A549 (cell line): ENCODE measurements around the gene ULBP1. TPM values are rescaled to one million over a fixed set of nuclear protein-coding genes. Genes with fewer than 3 reads are reported as not detected.
"Not testable (repeated sequence)": the region's sequence is repeated elsewhere in the genome, so short reads cannot be mapped to it uniquely, and the experiment has no call there.

Experiments used
- ATAC-seq, 2 experiments: fragments of 200-7000 bp in 1 of 2; fragments of >200 bp in 1 of 2; cut with Nextera tagmentation in 1 of 2; cut with Tn5 transposase in 1 of 2; 3 replicates each; pipeline versions ENCODE4 v1.8.0 to v1.9.1; 2018 to 2020; ENCODE audit warnings: mild to moderate bottlenecking in 1 of 2, moderate library complexity in 1 of 2
- CTCF ChIA-PET: fragments of 300-600 bp; sonication (Branson Sonifier 250); formaldehyde crosslinking; extraction: SDS; loops from one replicate; lab custom pipeline; 2021; ENCODE audit warnings: antibody characterized with exemption, inconsistent platforms; lab: Yijun Ruan, JAX
- POLR2A ChIA-PET: fragments of 350-600 bp; formaldehyde crosslinking; extraction: SDS; loops from one replicate; lab custom pipeline; 2021; ENCODE audit warnings: antibody characterized with exemption, inconsistent platforms; lab: Yijun Ruan, JAX
- DNase-seq, 2 experiments: peaks; one replicate each; pipeline versions ENCODE4 v3.0.0 to v3.0.0-alpha.2; 2011 to 2016; ENCODE audit warnings: low read depth in 1 of 2, low spot score in 1 of 2
- FAIRE-seq: peaks from 2 replicates; lab custom pipeline; 2011; peaks lifted over from hg19 to GRCh38; lab: Jason Lieb, UNC
- H3K27ac ChIP-seq, 2 experiments: fragments of >200 bp; sonication (Bioruptor Twin); formaldehyde crosslinking; 3 replicates each; pipeline ENCODE4 v1.5.1; 2016 to 2017
- H3K4me1 ChIP-seq: fragments of >200 bp; sonication (Bioruptor Twin); formaldehyde crosslinking; 3 replicates; pipeline ENCODE4 v1.6.1; 2016
- H3K4me2 ChIP-seq: fragments of >200 bp; sonication (Bioruptor Twin); formaldehyde crosslinking; 3 replicates; pipeline ENCODE4 v1.6.1; 2016
- H3K4me3 ChIP-seq: fragments of >200 bp; sonication (Bioruptor Twin); formaldehyde crosslinking; 3 replicates; pipeline ENCODE4 v1.5.1; 2016
- H3K9me3 ChIP-seq: fragments of >200 bp; sonication (Bioruptor Twin); formaldehyde crosslinking; 3 replicates; pipeline ENCODE4 v1.6.1; 2016
- ATOH8 ChIP-seq: fragments of 250-450 bp; sonication (Bioruptor Pico); IDR thresholded peaks from 2 replicates; pipeline ENCODE4 v1.5.0; 2020; ENCODE audit warnings: low read depth, mild to moderate bottlenecking, moderate library complexity
- BHLHE40 ChIP-seq: IDR thresholded peaks from 2 replicates; pipeline ENCODE4 v1.6.1; 2012; ENCODE audit warnings: low read depth, low read length, inconsistent platforms
- CHD2 ChIP-seq: fragments of 150-350 bp; IDR thresholded peaks from 2 replicates; pipeline ENCODE4 v1.6.1; 2014; ENCODE audit warnings: low read length; ENCODE audit not compliant: partially characterized antibody
- CHD4 ChIP-seq: fragments of 200-600 bp; sonication (generic); IDR thresholded peaks from 2 replicates; pipeline ENCODE4 v1.6.1; 2016; ENCODE audit warnings: antibody characterized with exemption, mild to moderate bottlenecking, borderline replicate concordance
- EHMT2 ChIP-seq: fragments of 200-600 bp; sonication (generic); IDR thresholded peaks from 2 replicates; pipeline ENCODE4 v1.6.1; 2016; ENCODE audit warnings: antibody characterized with exemption, low read depth, mild to moderate bottlenecking, moderate library complexity
- EP300 ChIP-seq, 2 experiments: fragments of >200 bp; sonication (Bioruptor Twin); formaldehyde crosslinking; IDR thresholded peaks; 2 replicates in 1 of 2; 3 replicates in 1 of 2; pipeline ENCODE4 v1.6.1; 2016 to 2017
- FOXS1 ChIP-seq: fragments of 250-450 bp; sonication (Bioruptor Pico); IDR thresholded peaks from 2 replicates; pipeline ENCODE4 v1.5.0; 2020; ENCODE audit warnings: mild to moderate bottlenecking, moderate library complexity
- GATA3 ChIP-seq: IDR thresholded peaks from 2 replicates; pipeline ENCODE4 v1.6.1; 2012; ENCODE audit warnings: borderline replicate concordance
- JUN ChIP-seq, 2 experiments: fragments of >200 bp; sonication (Bioruptor Twin); formaldehyde crosslinking; IDR thresholded peaks; 2 replicates in 1 of 2; 3 replicates in 1 of 2; pipeline ENCODE4 v1.6.1; 2016 to 2017
- KDM1A ChIP-seq: fragments of 200-600 bp; sonication (generic); IDR thresholded peaks from 2 replicates; pipeline ENCODE4 v1.6.1; 2016; ENCODE audit warnings: low read depth, mild to moderate bottlenecking
- KDM5A ChIP-seq: fragments of 200-600 bp; sonication (generic); IDR thresholded peaks from 2 replicates; pipeline ENCODE4 v1.6.1; 2016; ENCODE audit warnings: antibody characterized with exemption, mild to moderate bottlenecking
- MAZ ChIP-seq: fragments of 150-350 bp; IDR thresholded peaks from 2 replicates; pipeline ENCODE4 v1.6.1; 2014; ENCODE audit warnings: antibody characterized with exemption, low read depth, low read length, borderline replicate concordance
- NFE2L2 ChIP-seq: fragments of 150-350 bp; conservative IDR thresholded peaks from 2 replicates; pipeline ENCODE4 v1.6.1; 2014; ENCODE audit warnings: low read length
- POLR2A ChIP-seq: IDR thresholded peaks from 2 replicates; pipeline ENCODE4 v1.6.1; 2012; ENCODE audit warnings: mild to moderate bottlenecking, low read length
- POLR2AphosphoS2 ChIP-seq: conservative IDR thresholded peaks from 2 replicates; pipeline ENCODE4 v1.6.1; 2012; ENCODE audit warnings: low read length, improper control_type of control experiment, inconsistent platforms
- RAD21 ChIP-seq, 2 experiments: fragments of >200 bp in 1 of 2; sonication (Bioruptor Twin) in 1 of 2; formaldehyde crosslinking in 1 of 2; IDR thresholded peaks in 1 of 2; conservative IDR thresholded peaks in 1 of 2; 2 replicates in 1 of 2; 3 replicates in 1 of 2; pipeline ENCODE4 v1.6.1; 2012 to 2018; ENCODE audit warnings: inconsistent platforms in 1 of 2
- REST ChIP-seq: fragments of 200-600 bp; sonication (generic); IDR thresholded peaks from 2 replicates; pipeline ENCODE4 v1.6.1; 2016; ENCODE audit warnings: antibody characterized with exemption, mild to moderate bottlenecking, moderate library complexity
- RNF2 ChIP-seq: fragments of 200-600 bp; sonication (generic); IDR thresholded peaks from 2 replicates; pipeline ENCODE4 v1.6.1; 2016; ENCODE audit warnings: low read depth, mild to moderate bottlenecking, antibody characterized with exemption, moderate library complexity, borderline replicate concordance
- SMC3 ChIP-seq: fragments of >200 bp; sonication (Bioruptor Twin); formaldehyde crosslinking; IDR thresholded peaks from 3 replicates; pipeline ENCODE4 v1.6.1; 2018; ENCODE audit warnings: inconsistent platforms
- WGBS: methylation state at CpG from one replicate; pipeline ENCODE4 v1.1.6; 2017; ENCODE audit errors: missing lambda C conversion rate; 5-methylcytosine and 5-hydroxymethylcytosine counted together
- polyA plus RNA-seq, 4 experiments: library from polyadenylated mRNA; depleted of rRNA in 3 of 4; stranded (reverse); fragments of >200 nt; fragmentation: RNase III in 1 of 4; extraction: RNeasy Plus Mini Kit Qiagen cat#74134 plus additional on column Dnase treatment in 1 of 4; gene quantifications; 2 replicates in 3 of 4; 3 replicates in 1 of 4; pipeline ENCODE4 v1.2.3, GENCODE V29; 2011 to 2017

The ULBP1 gene
- polyA plus RNA-seq, 2 of the 4 experiments (the other 2 are of a cell fraction) = 0.89 to 6.6 TPM

- WGBS = under 1% methylated on average over 5 of the region's 5 CpGs
- H3K27ac ChIP-seq, H3K4me3 ChIP-seq, FAIRE-seq, ATAC-seq, H3K9me3 ChIP-seq, H3K4me2 ChIP-seq, DNase-seq, H3K4me1 ChIP-seq: not testable (repeated sequence)
- TF ChIP-seq RAD21 (conservative IDR thresholded peaks at IDR 0.05 in 1 of 2, IDR thresholded peaks at IDR 0.05 in 1 of 2) = 0 out of 5 replicates have a peak, but pooled peaks of 1 of the 2 experiments have one; percentile 15
- ChIA-PET POLR2A (interaction anchor here (0.6 kb wide), 1 partner anchor 1308 kb away, joined by 4 read pairs; no protein-coding TSS in a partner anchor), CTCF (interaction anchor here (0.6 to 3.4 kb wide), 24 partner anchors 9 to 380 kb away, joined by 3 to 24 read pairs (median 4); partner anchors contain the start of gene RAET1L)
Observed at GRCh38 chr6:150017186-150017521, 53.4 kb downstream of the ULBP1 start.

- WGBS = 4% methylated on average over 5 of the region's 6 CpGs
- no peak for TF ChIP-seq JUN (IDR thresholded peaks at IDR 0.05)
- no peak for TF ChIP-seq SMC3
- no peak for TF ChIP-seq EHMT2
- no peak for TF ChIP-seq POLR2AphosphoS2
- TF ChIP-seq MAZ = no peak
- TF ChIP-seq POLR2A = no peak
- TF ChIP-seq GATA3 = no peak
- no peak for TF ChIP-seq RNF2
- TF ChIP-seq CHD2 = no peak
- no peak for TF ChIP-seq REST
- no peak for TF ChIP-seq FOXS1 (CRISPR knock-in tag)
- TF ChIP-seq EP300 (IDR thresholded peaks at IDR 0.05) = no peak
- TF ChIP-seq BHLHE40 = no peak
- no peak for TF ChIP-seq RAD21 (conservative IDR thresholded peaks at IDR 0.05 in 1 of 2, IDR thresholded peaks at IDR 0.05 in 1 of 2)
- no peak for TF ChIP-seq CHD4
- no peak for TF ChIP-seq KDM5A
- TF ChIP-seq KDM1A = no peak
- no peak for TF ChIP-seq NFE2L2
- TF ChIP-seq ATOH8 = no peak
- TF ChIP-seq, all 56 proteins: peak for 0
- H3K9me3 ChIP-seq = no peaks in the 10 kb centered on the region
- CTCF ChIA-PET = interaction anchor here (0.9 to 2.7 kb wide), 3 partner anchors 10 to 376 kb away, joined by 3 to 6 read pairs (median 3); no protein-coding TSS in a partner anchor
- FAIRE-seq = no peak
- no peak overlapping the region for H3K27ac ChIP-seq
- no peak for ATAC-seq
- DNase-seq = no peak
- H3K4me2 ChIP-seq = no peak overlapping the region
- POLR2A ChIA-PET = no interaction called here
- no peaks in the 10 kb centered on the region for H3K4me1 ChIP-seq
- no peak overlapping the region for H3K4me3 ChIP-seq
Observed at GRCh38 chr6:150018846-150019580, 55.3 kb downstream of the ULBP1 start.

- POLR2A ChIA-PET, H3K4me2 ChIP-seq, H3K4me3 ChIP-seq, DNase-seq, ATAC-seq, FAIRE-seq, CTCF ChIA-PET, H3K9me3 ChIP-seq, H3K27ac ChIP-seq: not testable (repeated sequence)
- WGBS = 91% methylated on average over 2 of the region's 6 CpGs
- H3K4me1 ChIP-seq = peaks cover 11% of the 10 kb centered on the region; the same call in 1 of the 3 replicates
Observed at GRCh38 chr6:150021870-150022269, 58.1 kb downstream of the ULBP1 start.

Other genes with a start within 250 kb of the ULBP1 start
- gene LATS1, start 245.8 kb upstream of the ULBP1 start, polyA plus RNA-seq (2011; rRNA removed) = 18.5 and 19.8 TPM in 2 replicates
- gene LATS1, start 245.8 kb upstream of the ULBP1 start, polyA plus RNA-seq (2017; fragmentation: RNase III; extraction: RNeasy Plus Mini Kit Qiagen cat#74134 plus additional on column Dnase treatment) = 6.1 to 6.6 TPM (median 6.2 TPM) in 3 replicates
- 40.3 and 49.5 TPM in 2 replicates for gene NUP43, start 217.4 kb upstream of the ULBP1 start, polyA plus RNA-seq (2011; rRNA removed)
- 19.2 to 21.3 TPM (median 20.0 TPM) in 3 replicates for gene NUP43, start 217.4 kb upstream of the ULBP1 start, polyA plus RNA-seq (2017; fragmentation: RNase III; extraction: RNeasy Plus Mini Kit Qiagen cat#74134 plus additional on column Dnase treatment)
- 89.5 and 99.3 TPM in 2 replicates for gene PCMT1, start 214.2 kb upstream of the ULBP1 start, polyA plus RNA-seq (2011; rRNA removed)
- 86.6 to 92.4 TPM (median 91.0 TPM) in 3 replicates for gene PCMT1, start 214.2 kb upstream of the ULBP1 start, polyA plus RNA-seq (2017; fragmentation: RNase III; extraction: RNeasy Plus Mini Kit Qiagen cat#74134 plus additional on column Dnase treatment)
- 57.7 and 59.2 TPM in 2 replicates for gene LRP11, start 99.6 kb upstream of the ULBP1 start, polyA plus RNA-seq (2011; rRNA removed)
- gene LRP11, start 99.6 kb upstream of the ULBP1 start, polyA plus RNA-seq (2017; fragmentation: RNase III; extraction: RNeasy Plus Mini Kit Qiagen cat#74134 plus additional on column Dnase treatment) = 37.4 to 53.8 TPM (median 48.9 TPM) in 3 replicates
- gene RAET1E, start 65.8 kb upstream of the ULBP1 start, polyA plus RNA-seq (2011; rRNA removed) = 2.8 and 4.2 TPM in 2 replicates
- gene RAET1E, start 65.8 kb upstream of the ULBP1 start, polyA plus RNA-seq (2017; fragmentation: RNase III; extraction: RNeasy Plus Mini Kit Qiagen cat#74134 plus additional on column Dnase treatment) = 3.3 to 5.4 TPM (median 4.5 TPM) in 3 replicates
- gene RAET1G, start 40.8 kb upstream of the ULBP1 start, polyA plus RNA-seq (2011; rRNA removed) = 10.1 and 14.6 TPM in 2 replicates
- 15.5 to 29.8 TPM (median 24.4 TPM) in 3 replicates for gene RAET1G, start 40.8 kb upstream of the ULBP1 start, polyA plus RNA-seq (2017; fragmentation: RNase III; extraction: RNeasy Plus Mini Kit Qiagen cat#74134 plus additional on column Dnase treatment)
- 2.7 and 3.2 TPM in 2 replicates for gene ULBP2, start 21.9 kb upstream of the ULBP1 start, polyA plus RNA-seq (2011; rRNA removed)
- gene ULBP2, start 21.9 kb upstream of the ULBP1 start, polyA plus RNA-seq (2017; fragmentation: RNase III; extraction: RNeasy Plus Mini Kit Qiagen cat#74134 plus additional on column Dnase treatment) = 4.2 to 5.0 TPM (median 4.5 TPM) in 3 replicates
- gene RAET1L, start 61.6 kb downstream of the ULBP1 start, polyA plus RNA-seq (2011; rRNA removed) = 0.09 TPM in 1 of 2 replicates, not detected in the other
- gene RAET1L, start 61.6 kb downstream of the ULBP1 start, polyA plus RNA-seq (2017; fragmentation: RNase III; extraction: RNeasy Plus Mini Kit Qiagen cat#74134 plus additional on column Dnase treatment) = 0.18 to 0.22 TPM in 2 of 3 replicates, not detected in the other
- 3.4 and 3.9 TPM in 2 replicates for gene ULBP3, start 105.2 kb downstream of the ULBP1 start, polyA plus RNA-seq (2011; rRNA removed)
- 2.0 to 2.7 TPM (median 2.1 TPM) in 3 replicates for gene ULBP3, start 105.2 kb downstream of the ULBP1 start, polyA plus RNA-seq (2017; fragmentation: RNase III; extraction: RNeasy Plus Mini Kit Qiagen cat#74134 plus additional on column Dnase treatment)
- 0.29 and 0.34 TPM in 2 replicates for gene PPP1R14C, start 179.1 kb downstream of the ULBP1 start, polyA plus RNA-seq (2011; rRNA removed)
- gene PPP1R14C, start 179.1 kb downstream of the ULBP1 start, polyA plus RNA-seq (2017; fragmentation: RNase III; extraction: RNeasy Plus Mini Kit Qiagen cat#74134 plus additional on column Dnase treatment) = 0.31 to 0.46 TPM (median 0.43 TPM) in 3 replicates